Endodermal cell (in vitro differentiated cells): ENCODE results near the gene SH3GL1. TPM values are rescaled to one million over a fixed set of nuclear protein-coding genes. Genes with fewer than 3 reads are reported as not detected.

ENCODE experiments used
- DNase-seq: peaks from one replicate; pipeline ENCODE4 v3.0.0-alpha.2; 2017
- H3K27ac ChIP-seq: 2 replicates; pipeline ENCODE4 v1.5.1; 2013; ENCODE audit warnings: mild to moderate bottlenecking, low read depth, low read length, moderate library complexity
- H3K27me3 ChIP-seq: 2 replicates; pipeline ENCODE4 v1.6.1; 2013; ENCODE audit warnings: mild to moderate bottlenecking, low read length, moderate library complexity; ENCODE audit not compliant: insufficient read depth, control insufficient read depth, poor library complexity, severe bottlenecking
- H3K36me3 ChIP-seq: 2 replicates; pipeline ENCODE4 v1.7.0; 2013; ENCODE audit warnings: mild to moderate bottlenecking, low read length, moderate library complexity; ENCODE audit not compliant: control insufficient read depth, insufficient read depth
- H3K4me1 ChIP-seq: one replicate; pipeline ENCODE4 v1.7.0; 2013; ENCODE audit warnings: low read length; ENCODE audit not compliant: control insufficient read depth, insufficient read depth
- H3K4me3 ChIP-seq: 2 replicates; pipeline ENCODE4 v1.5.1; 2013; ENCODE audit warnings: mild to moderate bottlenecking, low read length, moderate library complexity
- H3K9ac ChIP-seq: 2 replicates; pipeline ENCODE4 v1.6.1; 2013; ENCODE audit warnings: mild to moderate bottlenecking, low read length, moderate library complexity; ENCODE audit not compliant: poor library complexity, severe bottlenecking; ENCODE audit errors: extremely low read depth
- H3K9me3 ChIP-seq: 2 replicates; pipeline ENCODE4 v1.6.1; 2013; ENCODE audit warnings: mild to moderate bottlenecking, low read length, moderate library complexity; ENCODE audit not compliant: control insufficient read depth
- H3K27ac Mint-ChIP-seq: 2 replicates; pipeline ENCODE4 v1.8.0; 2020; ENCODE audit warnings: mixed read lengths
- H3K27me3 Mint-ChIP-seq: 2 replicates; pipeline ENCODE4 v1.8.0; 2021; ENCODE audit warnings: mild to moderate bottlenecking, mixed read lengths; ENCODE audit not compliant: insufficient read depth
- H3K36me3 Mint-ChIP-seq: 2 replicates; pipeline ENCODE4 v1.8.0; 2020; ENCODE audit warnings: low read depth, mixed read lengths
- H3K4me1 Mint-ChIP-seq: 2 replicates; pipeline ENCODE4 v1.8.0; 2020; ENCODE audit warnings: mixed read lengths
- H3K4me3 Mint-ChIP-seq: 2 replicates; pipeline ENCODE4 v1.8.0; 2020; ENCODE audit warnings: mild to moderate bottlenecking, moderate library complexity, mixed read lengths
- H3K9me3 Mint-ChIP-seq: 2 replicates; pipeline ENCODE4 v1.8.0; 2020; ENCODE audit warnings: mild to moderate bottlenecking, mixed read lengths
- CTCF ChIP-seq: fragments of 200-600 bp; sonication (generic); conservative IDR thresholded peaks from 2 replicates; pipeline ENCODE4 v1.5.0; 2021; ENCODE audit warnings: antibody characterized with exemption, mild to moderate bottlenecking
- WGBS, 2 experiments: methylation state at CpG; one replicate each; pipeline versions ENCODE4 v1.1.5 to v1.1.7; 2013; ENCODE audit warnings: missing lambda C conversion rate in 2 of 2, mixed read lengths in 1 of 2; ENCODE audit not compliant: insufficient coverage in 1 of 2, insufficient read length in 1 of 2; 5-methylcytosine and 5-hydroxymethylcytosine counted together
- total RNA-seq, 2 donors: library from RNA; stranded (reverse); fragmentation: NEBNext Ultra II Directional in 1 of 2; extraction: Animal tissue kit (Norgen Biotek cat#: 25700) in 1 of 2; gene quantifications; 2 replicates in 1 of 2; 3 replicates in 1 of 2; pipeline ENCODE4 v1.2.1, GENCODE V29; 2021

SH3GL1 gene
- total RNA-seq, 2 donors from 2014 or later, result 76.8 to 77.0 TPM

GRCh38 chr19:4323692-4324091, 76.7 kb downstream of the SH3GL1 start:
- H3K27ac ChIP-seq, result no peak overlapping the region
- H3K4me1 ChIP-seq, result no peaks in the 10 kb centered on the region
- peaks cover 17% of the 10 kb centered on the region for H3K27me3 ChIP-seq
- H3K36me3 ChIP-seq, result no peaks in the 10 kb centered on the region
- 90 to 99% methylated on average over 9 of the region's 9 CpGs for WGBS, 2 experiments
- H3K4me3 ChIP-seq, result no peak overlapping the region
- peaks cover 7% of the 10 kb centered on the region for H3K27me3 Mint-ChIP-seq
- H3K36me3 Mint-ChIP-seq, result peaks cover 26% of the 10 kb centered on the region
- peaks cover 5% of the 10 kb centered on the region for H3K4me1 Mint-ChIP-seq
- DNase-seq, result no peak
- H3K9ac ChIP-seq, result no peak overlapping the region
- no peak overlapping the region for H3K27ac Mint-ChIP-seq
- no peak overlapping the region for H3K4me3 Mint-ChIP-seq
- H3K9me3 ChIP-seq, result peaks cover 10% of the 10 kb centered on the region
- peaks cover 26% of the 10 kb centered on the region for H3K9me3 Mint-ChIP-seq
- TF ChIP-seq CTCF, result no peak

- Histone ChIP-seq H3K36me3 (no peaks in the 10 kb centered on the region), H3K9ac (no peak overlapping the region), H3K27me3 (peaks cover 17% of the 10 kb centered on the region), H3K4me3 (no peak overlapping the region), H3K4me1 (no peaks in the 10 kb centered on the region), H3K9me3 (peaks cover 10% of the 10 kb centered on the region), H3K27ac (no peak overlapping the region)
- Mint-ChIP-seq H3K27me3 (peaks cover 7% of the 10 kb centered on the region), H3K9me3 (peaks cover 31% of the 10 kb centered on the region), H3K4me3 (no peak overlapping the region), H3K27ac (no peak overlapping the region), H3K4me1 (peaks cover 5% of the 10 kb centered on the region), H3K36me3 (peaks cover 32% of the 10 kb centered on the region)
- TF ChIP-seq CTCF, result no peak
- 93 to 95% methylated on average over 21 to 36 of the region's 37 CpGs for WGBS, 2 experiments
- no peak for DNase-seq
These were observed 77.2 kb downstream of the SH3GL1 start for GRCh38 chr19:4322942-4323665.

GRCh38 chr19:4320419-4320818, 79.9 kb downstream of the SH3GL1 start:
- DNase-seq, result no peak
- 86 to 91% methylated on average over 2 of the region's 2 CpGs for WGBS, 2 experiments
- Mint-ChIP-seq H3K9me3 (peaks cover 31% of the 10 kb centered on the region), H3K36me3 (peaks cover 45% of the 10 kb centered on the region), H3K27me3 (no peaks in the 10 kb centered on the region), H3K4me3 (no peak overlapping the region), H3K4me1 (no peaks in the 10 kb centered on the region), H3K27ac (no peak overlapping the region)
- Histone ChIP-seq H3K4me1 (no peaks in the 10 kb centered on the region), H3K27me3 (no peaks in the 10 kb centered on the region), H3K9ac (no peak overlapping the region), H3K36me3 (no peaks in the 10 kb centered on the region), H3K4me3 (no peak overlapping the region), H3K27ac (no peak overlapping the region), H3K9me3 (peaks cover 10% of the 10 kb centered on the region)
- TF ChIP-seq CTCF, result no peak
